Upper lobe of left lung (tissue), 6 donors: Measurements from ENCODE around the gene JARID2. TPM values are rescaled to one million over a fixed set of nuclear protein-coding genes. Genes with fewer than 3 reads are reported as not detected.

Experiments
- ATAC-seq, 2 donors: fragments of 200-7000 bp; cut with Tn5 transposase; one replicate each; pipeline ENCODE4 v1.9.1; 2022; ENCODE audit warnings: mild to moderate bottlenecking in 2 of 2, moderate library complexity in 2 of 2; ENCODE audit not compliant: low FRiP score in 2 of 2
- DNase-seq, 2 donors: peaks; one replicate each; pipeline ENCODE4 v3.0.0-alpha.2; 2019 to 2020
- H3K27ac ChIP-seq, 4 donors: fragments of 200-600 bp; sonication (generic); one replicate each; pipeline ENCODE4 v1.5.1; 2016 to 2019
- H3K27me3 ChIP-seq, 4 donors: fragments of 200-600 bp; sonication (generic); one replicate each; pipeline ENCODE4 v1.5.1; 2017 to 2019
- H3K36me3 ChIP-seq, 4 donors: fragments of 200-600 bp; sonication (generic); one replicate each; pipeline ENCODE4 v1.5.1; 2016 to 2019
- H3K4me1 ChIP-seq, 4 donors: fragments of 200-600 bp; sonication (generic); one replicate each; pipeline ENCODE4 v1.5.1; 2018 to 2019
- H3K4me3 ChIP-seq, 4 donors: fragments of 200-600 bp; sonication (generic); one replicate each; pipeline ENCODE4 v1.5.1; 2017 to 2019; ENCODE audit warnings: mild to moderate bottlenecking in 2 of 4, moderate library complexity in 1 of 4
- H3K9me3 ChIP-seq, 4 donors: fragments of 200-600 bp; sonication (generic); one replicate each; pipeline ENCODE4 v1.5.1; 2018 to 2019
- EP300 ChIP-seq, 4 donors: sonication (generic); formaldehyde crosslinking; IDR thresholded peaks; one replicate each; pipeline ENCODE4 v1.5.1; 2017; ENCODE audit warnings: antibody characterized with exemption in 4 of 4, control low read depth in 2 of 4
- POLR2A ChIP-seq, 4 donors: fragments of 450-650 bp; IDR thresholded peaks; one replicate each; pipeline ENCODE4 v1.5.1; 2016 to 2017; ENCODE audit warnings: antibody characterized with exemption in 4 of 4, mild to moderate bottlenecking in 2 of 4
- POLR2AphosphoS5 ChIP-seq, 2 donors: sonication (generic); formaldehyde crosslinking; IDR thresholded peaks; one replicate each; pipeline ENCODE4 v1.5.1; 2017; ENCODE audit warnings: antibody characterized with exemption in 2 of 2
- WGBS, 2 donors: methylation state at CpG; one replicate each; pipeline ENCODE4 v1.1.5; 2017 to 2018; 5-methylcytosine and 5-hydroxymethylcytosine counted together
- total RNA-seq, 6 donors: library from RNA; depleted of rRNA in 4 of 6; stranded (reverse); fragments of >200 nt in 4 of 6; gene quantifications; one replicate each; pipeline versions ENCODE4 v1.1.0 to v1.2.1, GENCODE V29; 2016 to 2021
- TF ChIP-seq, protein P1 (sequence below), 6 experiments: fragments of 450-650 bp in 4 of 6; fragments of 200-600 bp in 2 of 6; sonication (generic) in 2 of 6; IDR thresholded peaks; one replicate each; pipeline ENCODE4 v1.5.1; 2016 to 2019; ENCODE audit warnings: antibody characterized with exemption in 6 of 6
- donor health status: DM: no; HTN: no; CAD: no; lungs with moderate emphysema.
- donor health status: DM: no; HTN: yes; CAD: no; lungs with severe emphysema.

The JARID2 gene
- total RNA-seq, 6 donors from 2014 or later: 9.6 to 37.7 (median 16.4) TPM

DNA sequence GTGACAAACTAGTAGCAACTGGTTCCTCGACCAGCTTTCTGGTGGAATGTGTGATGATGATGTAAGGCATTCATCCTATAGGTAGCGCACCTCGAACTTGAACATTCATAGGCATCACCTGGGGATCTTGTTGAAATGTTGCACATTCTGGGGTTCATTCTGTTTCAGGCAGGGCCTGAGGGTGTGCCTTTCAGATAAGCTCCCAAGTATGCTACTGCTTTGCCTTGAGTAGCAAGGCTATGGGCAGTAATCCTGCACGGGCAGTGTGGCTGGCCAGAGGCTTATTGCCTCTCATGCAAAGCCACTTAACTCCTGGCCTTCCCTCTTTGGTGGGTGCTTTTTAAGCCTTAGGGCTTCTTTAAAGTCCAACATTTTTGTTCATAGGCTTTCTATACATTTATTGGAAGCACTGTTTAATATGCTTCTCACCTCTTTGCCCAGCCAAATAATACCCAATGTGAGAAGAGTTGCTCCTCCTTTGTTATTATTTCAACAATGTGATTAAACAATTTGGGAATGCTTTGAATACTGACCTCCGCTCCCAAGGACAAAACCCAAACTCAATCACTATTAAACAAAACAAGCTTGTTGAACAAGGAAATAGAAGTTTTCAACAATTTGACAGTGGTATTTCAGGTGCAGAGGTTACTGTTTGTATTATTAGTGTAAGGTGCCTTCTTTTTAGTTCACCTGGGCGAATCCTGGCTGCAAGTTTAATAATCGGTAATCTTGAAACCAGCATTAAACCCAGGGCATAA is 57.5 kb downstream of the JARID2 start:
- TF ChIP-seq, protein P1, sequence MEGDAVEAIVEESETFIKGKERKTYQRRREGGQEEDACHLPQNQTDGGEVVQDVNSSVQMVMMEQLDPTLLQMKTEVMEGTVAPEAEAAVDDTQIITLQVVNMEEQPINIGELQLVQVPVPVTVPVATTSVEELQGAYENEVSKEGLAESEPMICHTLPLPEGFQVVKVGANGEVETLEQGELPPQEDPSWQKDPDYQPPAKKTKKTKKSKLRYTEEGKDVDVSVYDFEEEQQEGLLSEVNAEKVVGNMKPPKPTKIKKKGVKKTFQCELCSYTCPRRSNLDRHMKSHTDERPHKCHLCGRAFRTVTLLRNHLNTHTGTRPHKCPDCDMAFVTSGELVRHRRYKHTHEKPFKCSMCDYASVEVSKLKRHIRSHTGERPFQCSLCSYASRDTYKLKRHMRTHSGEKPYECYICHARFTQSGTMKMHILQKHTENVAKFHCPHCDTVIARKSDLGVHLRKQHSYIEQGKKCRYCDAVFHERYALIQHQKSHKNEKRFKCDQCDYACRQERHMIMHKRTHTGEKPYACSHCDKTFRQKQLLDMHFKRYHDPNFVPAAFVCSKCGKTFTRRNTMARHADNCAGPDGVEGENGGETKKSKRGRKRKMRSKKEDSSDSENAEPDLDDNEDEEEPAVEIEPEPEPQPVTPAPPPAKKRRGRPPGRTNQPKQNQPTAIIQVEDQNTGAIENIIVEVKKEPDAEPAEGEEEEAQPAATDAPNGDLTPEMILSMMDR (IDR thresholded peaks at IDR 0.05): no peak
- TF ChIP-seq EP300 (IDR thresholded peaks at IDR 0.05) (no peak), POLR2AphosphoS5 (IDR thresholded peaks at IDR 0.05) (no peak), POLR2A (IDR thresholded peaks at IDR 0.05) (no peak)
- no peak overlapping the region for H3K4me3 ChIP-seq
- H3K27ac ChIP-seq: no peak overlapping the region
- no peak for DNase-seq
- 78 to 82% methylated on average over 7 of the region's 7 CpGs for WGBS, 2 donors
- H3K27me3 ChIP-seq: no peaks in the 10 kb centered on the region
- no peaks in the 10 kb centered on the region for H3K9me3 ChIP-seq
- no peak for ATAC-seq
- peaks cover 19 to 42% (median 29%) of the 10 kb centered on the region in 4 donors for H3K4me1 ChIP-seq
- no peaks in the 10 kb centered on the region for H3K36me3 ChIP-seq

DNA sequence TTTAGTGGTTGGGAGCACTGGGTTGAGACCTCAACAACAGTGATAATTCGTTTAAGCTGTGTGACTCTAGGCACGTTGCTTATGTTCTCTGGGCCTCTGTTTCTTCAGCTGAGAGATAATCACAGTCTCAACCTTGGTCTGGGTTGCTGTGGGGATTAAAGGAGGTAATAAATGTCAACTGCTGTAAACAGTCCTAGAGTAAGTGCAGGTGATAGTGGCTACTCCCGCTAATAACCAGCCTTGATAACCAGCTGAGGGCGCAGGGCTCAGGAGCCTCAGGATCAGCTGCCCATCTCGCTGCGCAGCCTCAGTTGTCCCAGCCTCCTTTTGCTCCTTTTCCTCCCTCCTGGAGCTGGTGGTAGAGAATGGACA is 58.0 kb downstream of the JARID2 start:
- Histone ChIP-seq H3K4me1 (peaks cover 21 to 48% (median 27%) of the 10 kb centered on the region in 4 donors), H3K4me3 (no peak overlapping the region), H3K36me3 (no peaks in the 10 kb centered on the region), H3K27me3 (no peaks in the 10 kb centered on the region), H3K27ac (no peak overlapping the region), H3K9me3 (no peaks in the 10 kb centered on the region)
- TF ChIP-seq EP300 (IDR thresholded peaks at IDR 0.05): no peak
- 92% methylated on average over 6 of the region's 6 CpGs for WGBS, 2 donors
- no peak for DNase-seq
- ATAC-seq: no peak

DNA sequence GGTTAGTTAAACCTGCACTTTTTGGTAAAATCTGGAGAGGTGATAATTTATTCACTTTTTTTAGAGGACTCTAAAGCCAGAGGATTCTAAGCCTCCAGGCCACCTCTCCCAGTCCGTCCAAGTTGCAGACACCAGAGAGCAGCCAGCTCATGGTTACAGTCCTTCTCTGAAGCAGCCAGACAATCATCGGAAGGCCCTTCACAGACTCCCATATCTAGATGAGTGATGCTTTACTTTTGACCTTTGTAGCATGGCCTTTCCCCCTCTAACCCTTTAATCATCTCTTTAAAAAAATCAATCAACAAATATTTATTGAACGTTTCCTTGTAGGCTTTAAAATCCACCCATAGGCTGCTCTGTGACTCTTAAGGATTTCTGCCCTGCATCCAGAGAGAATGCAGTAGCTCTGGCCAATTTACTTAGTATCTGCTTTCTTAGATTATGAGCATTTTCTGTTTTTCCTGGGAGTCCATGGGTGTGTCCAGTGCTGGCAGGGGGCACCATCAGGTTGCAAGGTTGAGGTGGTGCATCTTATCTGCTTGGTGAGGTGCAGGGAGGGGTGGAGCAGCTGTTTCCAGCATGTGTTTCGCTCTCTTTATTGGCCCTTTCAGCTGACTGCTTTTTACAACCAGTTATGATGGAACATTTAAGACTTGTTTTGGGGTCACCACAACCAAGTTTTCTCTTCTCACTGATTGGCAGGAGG is 58.6 kb downstream of the JARID2 start:
- no peaks in the 10 kb centered on the region for H3K36me3 ChIP-seq
- H3K27me3 ChIP-seq: no peaks in the 10 kb centered on the region
- H3K27ac ChIP-seq: no peak overlapping the region
- TF ChIP-seq POLR2AphosphoS5 (IDR thresholded peaks at IDR 0.05) (no peak), EP300 (IDR thresholded peaks at IDR 0.05) (no peak), POLR2A (IDR thresholded peaks at IDR 0.05) (no peak)
- 65 to 78% methylated on average over 4 of the region's 4 CpGs for WGBS, 2 donors
- DNase-seq: no peak
- H3K4me3 ChIP-seq: no peak overlapping the region
- no peaks in the 10 kb centered on the region for H3K9me3 ChIP-seq
- ATAC-seq: no peak
- peaks cover 21 to 54% (median 28%) of the 10 kb centered on the region in 4 donors for H3K4me1 ChIP-seq

DNA sequence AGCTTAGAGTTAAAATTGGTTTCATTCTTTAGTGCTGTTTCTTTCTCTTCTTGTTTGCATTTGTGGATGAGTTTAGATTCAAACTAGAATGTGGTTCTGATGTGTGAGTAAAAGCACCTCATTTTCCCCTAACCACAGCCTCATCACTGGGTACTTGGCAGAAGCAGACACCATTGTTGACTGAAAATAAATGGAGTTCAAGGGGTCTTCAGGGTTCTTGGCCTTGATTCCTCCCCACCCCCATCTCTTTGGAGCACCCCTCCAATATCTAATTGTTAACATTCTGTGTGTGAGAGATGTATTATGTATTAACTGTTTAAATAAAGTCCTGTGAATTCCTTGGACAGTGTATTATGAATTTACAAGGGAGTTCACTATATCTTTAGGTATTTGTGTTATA is 59.6 kb downstream of the JARID2 start:
- no peak for DNase-seq
- no peaks in the 10 kb centered on the region for H3K9me3 ChIP-seq
- no peaks in the 10 kb centered on the region for H3K27me3 ChIP-seq
- TF ChIP-seq, protein P1 (IDR thresholded peaks at IDR 0.05): no peak
- TF ChIP-seq POLR2AphosphoS5 (IDR thresholded peaks at IDR 0.05) (no peak), EP300 (IDR thresholded peaks at IDR 0.05) (no peak), POLR2A (IDR thresholded peaks at IDR 0.05) (no peak)
- H3K4me1 ChIP-seq: peaks cover 21 to 56% (median 26%) of the 10 kb centered on the region in 4 donors
- ATAC-seq: no peak
- H3K4me3 ChIP-seq: no peak overlapping the region
- no peak overlapping the region for H3K27ac ChIP-seq
- H3K36me3 ChIP-seq: no peaks in the 10 kb centered on the region

DNA sequence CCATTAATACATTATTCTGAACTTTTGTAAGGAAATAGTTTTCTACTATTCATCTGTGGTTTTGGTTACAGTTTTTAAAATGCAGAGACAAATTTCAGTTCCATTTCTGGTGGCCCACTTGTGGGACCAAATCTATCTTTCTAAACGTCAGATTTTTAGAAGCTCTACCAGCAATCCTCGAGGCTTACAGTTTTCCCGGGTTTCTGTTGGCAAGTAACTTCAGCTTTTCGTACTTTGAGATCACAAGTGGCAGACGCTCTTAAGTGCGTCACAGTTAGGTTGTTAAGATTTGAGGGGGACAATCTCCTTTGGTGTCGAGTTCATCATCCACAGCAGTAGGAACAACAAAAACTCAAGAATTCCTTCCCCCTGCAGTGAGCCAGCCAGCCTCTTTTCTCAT is 60.0 kb downstream of the JARID2 start:
- Histone ChIP-seq H3K27me3 (no peaks in the 10 kb centered on the region), H3K9me3 (no peaks in the 10 kb centered on the region), H3K4me3 (no peak overlapping the region), H3K27ac (no peak overlapping the region), H3K36me3 (no peaks in the 10 kb centered on the region), H3K4me1 (peaks cover 21 to 56% (median 26%) of the 10 kb centered on the region in 4 donors)
- ATAC-seq (no peak), DNase-seq (no peak)
- 46 to 55% methylated on average over 7 of the region's 7 CpGs for WGBS, 2 donors
- no peak for TF ChIP-seq EP300 (IDR thresholded peaks at IDR 0.05)
- TF ChIP-seq POLR2AphosphoS5 (IDR thresholded peaks at IDR 0.05): no peak
- TF ChIP-seq POLR2A (IDR thresholded peaks at IDR 0.05): no peak
- TF ChIP-seq, protein P1 (IDR thresholded peaks at IDR 0.05): no peak
